GM18498 (cell line): ENCODE results near the gene WDR70.
"Not testable (repeated sequence)": the region's sequence is repeated elsewhere in the genome, so short reads cannot be mapped to it uniquely, and the experiment has no call there.

Experiments used
- ATAC-seq: cut with Tn5 transposase; IDR thresholded peaks from one replicate; pipeline ENCODE4 v1.9.1; 2021; ENCODE audit warnings: mild to moderate bottlenecking, moderate library complexity; ENCODE audit not compliant: unreplicated experiment

WDR70 gene

GRCh38 chr5:37626266-37626665, 247.1 kb downstream of the WDR70 start:
- no peak for ATAC-seq

- ATAC-seq = no peak
Observed at GRCh38 chr5:37628876-37629275, 249.8 kb downstream of the WDR70 start.

DNA sequence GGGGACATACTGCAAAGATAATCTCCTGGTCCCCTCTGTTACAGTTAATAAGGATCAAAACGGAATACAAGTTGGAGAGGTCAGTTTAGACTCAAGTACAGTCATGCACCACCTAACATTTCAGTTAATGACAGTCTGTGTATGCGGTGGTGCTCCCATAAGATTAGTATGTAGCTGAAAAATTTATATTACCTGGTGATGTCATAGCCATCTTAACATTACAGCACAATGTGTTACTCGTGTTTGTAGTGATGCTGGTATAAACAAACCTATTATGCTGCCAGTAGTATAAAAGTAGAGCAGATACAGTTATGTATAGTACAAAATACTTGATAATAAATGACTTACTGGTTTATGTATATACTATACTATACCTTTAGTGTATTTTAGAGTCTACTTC, 252.8 kb downstream of the WDR70 start:
- no peak for ATAC-seq

- no peak for ATAC-seq
Observed at GRCh38 chr5:37637165-37637845, 258.2 kb downstream of the WDR70 start.

DNA sequence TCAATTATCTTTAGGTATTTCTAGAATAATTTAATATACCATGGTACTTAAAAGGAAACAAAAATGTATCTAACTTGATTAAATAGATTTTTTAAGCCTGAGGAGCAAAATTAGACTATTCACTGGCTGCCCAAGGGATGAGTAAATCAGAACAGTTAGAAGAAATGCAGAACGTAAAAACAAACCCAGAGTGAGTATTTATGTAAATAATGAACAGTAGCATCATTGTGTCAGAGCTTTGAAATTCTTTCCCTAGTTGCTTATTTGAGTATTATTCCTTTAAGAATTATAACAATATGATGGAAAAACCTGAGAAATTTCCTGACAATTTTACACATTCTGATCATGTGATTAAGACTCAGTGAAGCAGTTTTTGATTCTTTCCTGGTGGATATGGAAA, 259.8 kb downstream of the WDR70 start:
- ATAC-seq = no peak

GRCh38 chr5:37640088-37640487, 261.0 kb downstream of the WDR70 start:
- ATAC-seq = no peak

DNA sequence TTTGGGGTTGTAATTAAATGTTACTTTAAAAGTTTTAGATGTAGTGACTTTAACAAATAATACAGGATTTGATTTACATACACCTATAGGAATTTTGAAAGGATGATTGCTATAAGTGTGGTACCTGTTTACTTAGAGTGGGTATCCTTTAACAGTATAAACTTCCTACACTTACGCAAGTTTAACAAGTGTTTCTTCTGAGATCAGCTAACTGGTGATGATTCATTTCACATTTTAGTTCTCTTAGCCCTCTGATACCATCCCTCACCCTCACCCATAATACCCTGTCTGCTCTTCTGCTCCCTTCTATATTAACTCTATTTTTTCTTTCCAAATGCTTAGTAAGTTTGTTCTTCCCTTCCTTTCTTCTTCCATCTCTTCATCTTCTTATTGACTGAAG, 262.8 kb downstream of the WDR70 start:
- no peak for ATAC-seq

GRCh38 chr5:37645707-37646106, 266.6 kb downstream of the WDR70 start:
- no peak for ATAC-seq

- ATAC-seq = not testable (repeated sequence)
Observed at GRCh38 chr5:37654566-37654965, 275.4 kb downstream of the WDR70 start.

DNA sequence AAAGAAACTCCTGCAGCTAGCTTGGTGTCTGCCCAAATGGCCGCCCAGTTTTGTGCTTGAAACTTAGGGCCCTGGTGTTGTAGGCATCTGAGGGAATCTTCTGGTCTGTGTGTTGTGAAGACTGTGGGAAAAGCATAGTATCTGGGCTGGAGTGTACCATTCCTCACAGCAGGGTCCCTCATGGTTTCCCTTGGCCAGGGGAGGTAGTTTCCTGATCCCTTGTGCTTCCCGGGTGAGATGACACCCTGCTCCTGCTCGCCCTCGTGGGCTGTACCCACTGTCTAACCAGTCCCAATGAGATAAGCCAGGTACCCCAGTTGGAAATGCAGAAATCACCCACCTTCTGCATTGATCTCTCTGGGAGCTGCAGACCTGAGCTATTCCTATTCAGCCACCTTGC, 277.9 kb downstream of the WDR70 start:
- ATAC-seq = no peak

GRCh38 chr5:37658440-37658839, 279.3 kb downstream of the WDR70 start:
- ATAC-seq = no peak

DNA sequence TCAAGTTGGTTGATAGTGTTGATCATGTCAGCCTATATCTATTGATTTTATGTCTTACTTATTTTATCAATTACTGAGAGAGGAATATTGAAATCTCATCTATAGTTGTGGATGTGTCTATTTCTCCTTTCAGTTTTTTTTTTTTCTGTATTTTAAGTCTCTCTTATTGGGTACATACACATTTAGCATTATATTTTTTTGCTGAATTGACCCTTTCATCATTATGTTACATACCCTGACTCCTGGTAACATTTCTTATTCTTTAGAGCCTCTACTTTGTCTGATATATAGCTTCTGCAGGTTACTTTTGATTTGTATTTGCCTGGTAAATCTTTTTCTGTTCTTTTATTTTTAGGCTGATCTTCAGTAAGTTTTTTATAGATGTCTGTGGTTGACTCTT, 281.2 kb downstream of the WDR70 start:
- no peak for ATAC-seq

- ATAC-seq = no peak
Observed at GRCh38 chr5:37661227-37661920, 282.3 kb downstream of the WDR70 start.

DNA sequence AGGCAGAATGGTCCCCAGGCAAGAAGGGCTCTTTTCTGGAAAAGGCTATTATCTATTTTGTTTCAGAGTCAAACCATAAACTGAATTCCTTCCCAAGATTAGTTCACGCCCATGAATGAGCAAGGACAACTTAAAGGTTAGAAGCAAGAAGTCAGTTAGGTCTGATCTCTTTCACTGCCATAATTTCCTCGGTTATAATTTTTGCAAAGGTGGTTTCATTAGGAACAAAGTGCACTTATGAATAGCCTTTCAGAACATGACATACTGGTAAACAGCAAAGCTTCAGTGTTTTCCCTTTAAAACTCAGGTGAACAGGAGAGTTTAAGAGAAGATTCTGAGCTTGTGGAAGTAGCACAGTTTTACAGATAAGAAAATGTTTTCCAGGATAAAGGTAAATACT, 282.8 kb downstream of the WDR70 start:
- no peak for ATAC-seq

DNA sequence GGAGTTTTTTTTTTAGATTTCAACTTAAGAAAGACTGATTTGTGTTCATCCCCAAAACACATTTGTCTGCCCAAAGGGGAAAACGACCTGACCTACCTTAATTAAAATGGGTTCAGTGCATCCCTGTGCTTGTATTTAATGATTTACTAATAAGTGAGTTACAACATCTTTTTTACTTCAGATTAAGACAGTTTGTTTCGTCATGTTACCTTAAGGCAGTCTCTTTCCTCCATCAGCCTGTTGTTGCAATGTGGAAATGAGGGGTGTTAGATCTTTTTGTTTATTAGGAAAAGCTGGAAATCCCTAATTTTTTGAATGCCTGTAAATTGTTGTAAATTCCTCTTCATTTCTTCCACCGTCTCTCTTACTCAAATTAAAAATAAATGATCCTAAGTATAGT, 283.2 kb downstream of the WDR70 start:
- no peak for ATAC-seq

GRCh38 chr5:37662789-37663485, 283.8 kb downstream of the WDR70 start:
- ATAC-seq = no peak

DNA sequence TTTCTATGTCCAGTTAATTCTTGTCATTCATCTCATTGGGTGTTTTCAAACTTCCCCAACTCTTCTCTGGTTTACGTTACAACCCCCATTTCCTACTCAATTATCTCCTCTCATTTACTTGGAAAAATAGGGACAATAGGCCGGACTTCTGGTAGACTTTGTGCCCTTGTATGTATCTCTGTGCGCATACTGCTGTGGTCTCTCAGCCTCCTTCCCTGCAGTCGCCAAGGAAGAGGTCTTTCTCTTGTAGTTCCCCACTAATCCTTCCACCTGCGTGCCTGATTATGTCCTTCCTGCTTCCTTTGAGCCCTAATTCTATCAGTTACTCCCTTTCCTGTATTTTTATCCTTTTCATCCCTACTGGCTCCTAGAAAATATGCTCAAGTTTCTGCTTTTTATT, 284.4 kb downstream of the WDR70 start:
- ATAC-seq = no peak

DNA sequence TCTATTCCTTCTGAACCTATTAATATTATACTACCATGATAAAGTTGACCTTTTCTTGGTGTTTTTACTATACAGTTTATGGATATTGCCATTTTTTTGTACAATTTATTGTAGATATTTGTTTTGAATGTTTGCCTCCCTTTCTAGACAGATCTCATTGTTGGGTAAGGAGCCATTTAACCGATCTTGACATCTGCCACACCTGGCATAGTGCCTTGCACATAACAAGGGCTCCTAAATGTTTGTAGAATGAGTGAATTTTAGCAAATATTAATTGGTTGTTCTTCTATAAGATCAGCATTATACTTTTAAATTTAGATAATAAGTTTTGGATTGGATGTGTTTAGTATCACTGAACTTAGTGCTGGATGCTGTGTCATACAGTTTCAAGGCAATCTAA, 285.4 kb downstream of the WDR70 start:
- no peak for ATAC-seq

DNA sequence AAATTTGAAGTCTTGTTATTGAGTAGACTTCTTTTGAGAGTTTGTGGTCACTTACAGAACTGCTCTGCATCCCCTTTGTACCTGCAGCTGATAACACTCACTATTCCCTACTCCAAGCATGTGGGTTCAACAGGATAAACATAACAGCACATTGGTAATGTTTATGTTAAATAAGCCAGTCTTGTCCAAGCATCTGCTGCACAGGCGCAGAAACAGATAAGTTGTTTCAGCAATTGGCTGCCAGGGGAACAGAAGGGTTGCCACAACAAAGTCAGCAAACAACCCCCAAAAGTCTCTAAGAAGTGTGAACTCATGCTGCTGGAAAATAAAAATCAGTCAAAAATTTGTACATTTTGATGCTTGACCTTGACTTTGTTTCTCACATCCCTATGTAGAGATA, 286.2 kb downstream of the WDR70 start:
- no peak for ATAC-seq

DNA sequence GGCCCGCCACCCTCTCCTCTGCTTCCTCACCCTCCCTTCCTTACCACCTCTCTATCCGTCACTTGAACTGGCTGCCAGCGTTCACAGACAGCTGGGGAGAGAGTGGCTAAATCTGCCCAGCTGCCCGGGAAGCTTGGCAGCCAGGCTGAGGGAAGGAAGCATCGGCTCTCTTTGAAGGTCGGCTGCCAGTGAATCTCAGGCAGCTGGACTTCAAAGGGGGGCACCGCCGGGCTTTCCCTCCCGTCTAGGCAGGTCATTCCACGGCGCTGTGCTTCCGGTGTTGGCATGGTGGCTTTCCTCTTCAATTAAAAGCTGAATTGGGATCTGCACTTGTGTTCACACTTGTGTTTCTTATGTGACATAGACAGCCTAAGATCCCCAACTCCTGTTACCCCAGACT, 286.8 kb downstream of the WDR70 start:
- ATAC-seq = no peak

GRCh38 chr5:37667430-37667829, 288.3 kb downstream of the WDR70 start:
- ATAC-seq = no peak

- no peak for ATAC-seq
Observed at GRCh38 chr5:37667846-37668245, 288.7 kb downstream of the WDR70 start.
